ENCODE measurements around the gene ZNRF4. TPM values are rescaled to one million over a fixed set of nuclear protein-coding genes. Genes with fewer than 3 reads are reported as not detected.

Gene ZNRF4
- total RNA-seq, 1 donor from 2014 or later, result not detected

DNA sequence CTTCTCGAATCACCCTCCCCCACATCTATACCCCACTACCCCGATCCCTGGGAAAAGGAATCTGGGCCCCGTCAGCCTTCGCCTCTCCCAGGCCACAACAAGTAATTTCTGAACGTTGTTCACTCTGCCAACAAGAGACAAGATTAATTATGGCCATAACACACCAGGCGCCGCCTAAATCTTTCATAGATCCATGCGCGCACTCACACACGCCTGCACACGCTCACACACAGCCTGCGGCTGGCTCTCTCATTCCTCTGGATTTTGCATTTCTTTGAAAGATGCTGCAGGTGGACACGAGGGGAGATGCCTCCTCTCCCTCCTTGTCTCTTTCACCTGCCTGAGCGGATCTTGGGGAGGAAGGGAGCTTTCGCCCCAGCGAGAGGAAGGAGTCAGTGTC lies 17.1 kb downstream of the ZNRF4 start:
- H3K27ac Mint-ChIP-seq (ENCODE audit: unreplicated experiment), result no peak overlapping the region
- no peaks in the 10 kb centered on the region for H3K4me1 Mint-ChIP-seq (ENCODE audit: unreplicated experiment)
- H3K4me3 Mint-ChIP-seq (ENCODE audit: unreplicated experiment), result no peak overlapping the region

DNA sequence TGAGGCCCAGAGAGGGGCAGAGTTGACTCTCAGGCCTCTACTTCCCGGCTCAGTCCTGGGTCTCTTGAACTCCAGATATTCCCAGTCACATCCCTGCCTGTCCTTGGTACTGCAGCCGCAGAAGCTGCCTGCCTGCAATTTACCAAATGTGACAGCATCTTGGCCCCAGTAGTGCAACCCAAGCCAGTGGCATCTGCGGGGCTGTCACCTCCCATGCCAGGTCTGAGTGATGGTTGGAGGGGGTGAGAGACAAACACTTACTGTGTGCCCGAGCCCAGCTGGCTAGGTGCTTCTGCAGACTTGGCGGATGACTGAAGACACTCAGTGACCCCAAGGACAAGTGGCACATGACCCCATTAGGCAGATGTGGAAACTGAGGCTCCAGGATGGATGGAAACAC lies 18.4 kb downstream of the ZNRF4 start:
- no peaks in the 10 kb centered on the region for H3K36me3 Mint-ChIP-seq (ENCODE audit: low read depth, unreplicated experiment)
- H3K27ac Mint-ChIP-seq (ENCODE audit: unreplicated experiment), result no peak overlapping the region
- H3K27me3 Mint-ChIP-seq (ENCODE audit: unreplicated experiment), result peaks cover 5% of the 10 kb centered on the region
- H3K4me1 Mint-ChIP-seq (ENCODE audit: unreplicated experiment), result no peaks in the 10 kb centered on the region
- no peak overlapping the region for H3K4me3 Mint-ChIP-seq (ENCODE audit: unreplicated experiment)
- DNase-seq (ENCODE audit: low spot score), result no peak
- no peaks in the 10 kb centered on the region for H3K9me3 Mint-ChIP-seq (ENCODE audit: unreplicated experiment)
- TF ChIP-seq, protein P1, sequence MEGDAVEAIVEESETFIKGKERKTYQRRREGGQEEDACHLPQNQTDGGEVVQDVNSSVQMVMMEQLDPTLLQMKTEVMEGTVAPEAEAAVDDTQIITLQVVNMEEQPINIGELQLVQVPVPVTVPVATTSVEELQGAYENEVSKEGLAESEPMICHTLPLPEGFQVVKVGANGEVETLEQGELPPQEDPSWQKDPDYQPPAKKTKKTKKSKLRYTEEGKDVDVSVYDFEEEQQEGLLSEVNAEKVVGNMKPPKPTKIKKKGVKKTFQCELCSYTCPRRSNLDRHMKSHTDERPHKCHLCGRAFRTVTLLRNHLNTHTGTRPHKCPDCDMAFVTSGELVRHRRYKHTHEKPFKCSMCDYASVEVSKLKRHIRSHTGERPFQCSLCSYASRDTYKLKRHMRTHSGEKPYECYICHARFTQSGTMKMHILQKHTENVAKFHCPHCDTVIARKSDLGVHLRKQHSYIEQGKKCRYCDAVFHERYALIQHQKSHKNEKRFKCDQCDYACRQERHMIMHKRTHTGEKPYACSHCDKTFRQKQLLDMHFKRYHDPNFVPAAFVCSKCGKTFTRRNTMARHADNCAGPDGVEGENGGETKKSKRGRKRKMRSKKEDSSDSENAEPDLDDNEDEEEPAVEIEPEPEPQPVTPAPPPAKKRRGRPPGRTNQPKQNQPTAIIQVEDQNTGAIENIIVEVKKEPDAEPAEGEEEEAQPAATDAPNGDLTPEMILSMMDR (IDR thresholded peaks at IDR 0.05; ENCODE audit: unreplicated experiment), result no peak

More for the DNA sequence above, 17.1 kb downstream of the ZNRF4 start:
- Mint-ChIP-seq H3K27me3 (ENCODE audit: unreplicated experiment) (peaks cover 5% of the 10 kb centered on the region), H3K9me3 (ENCODE audit: unreplicated experiment) (no peaks in the 10 kb centered on the region), H3K36me3 (ENCODE audit: low read depth, unreplicated experiment) (no peaks in the 10 kb centered on the region)
- TF ChIP-seq, protein P1 (IDR thresholded peaks at IDR 0.05; ENCODE audit: unreplicated experiment), result no peak
- no peak for DNase-seq (ENCODE audit: low spot score)

DNA sequence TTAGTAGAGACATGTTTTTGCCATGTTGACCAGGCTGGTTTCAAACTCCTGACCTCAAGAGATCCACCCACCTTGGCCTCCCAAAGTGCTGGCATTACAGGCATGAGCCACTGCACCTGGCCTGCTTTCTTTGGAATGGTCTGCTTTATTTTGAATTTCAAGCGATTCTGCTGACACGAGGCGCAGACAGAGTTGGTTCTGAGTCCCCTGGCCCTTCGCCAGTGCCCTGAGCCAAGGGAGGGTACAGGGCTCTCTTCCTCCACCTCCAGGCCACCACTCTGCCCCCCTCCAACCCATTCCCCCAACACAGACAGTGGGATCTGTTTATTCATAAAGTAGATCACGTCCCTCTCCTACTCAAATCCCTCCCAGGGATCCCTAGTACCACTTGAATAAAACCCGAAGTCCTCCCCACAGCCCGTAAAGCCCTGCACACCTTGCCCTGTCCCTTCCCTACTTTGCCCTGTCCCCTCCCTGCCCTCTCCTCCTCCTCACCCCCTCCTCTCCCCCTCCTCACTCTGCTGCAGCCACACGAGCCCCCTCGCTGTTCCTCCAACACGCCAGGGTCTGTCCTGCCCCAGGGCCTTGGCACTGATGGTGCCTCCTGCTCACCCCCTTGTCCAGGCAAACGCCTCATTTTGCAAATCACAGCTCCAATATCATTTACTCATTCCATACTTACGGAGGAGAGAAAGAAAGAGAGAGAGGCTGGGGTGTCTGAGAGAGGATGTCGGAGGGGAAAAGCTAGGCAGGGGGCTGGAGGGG lies 22.4 kb downstream of the ZNRF4 start:
- Mint-ChIP-seq H3K9me3 (ENCODE audit: unreplicated experiment) (no peaks in the 10 kb centered on the region), H3K4me1 (ENCODE audit: unreplicated experiment) (no peaks in the 10 kb centered on the region), H3K27me3 (ENCODE audit: unreplicated experiment) (peaks cover 6% of the 10 kb centered on the region), H3K27ac (ENCODE audit: unreplicated experiment) (no peak overlapping the region), H3K4me3 (ENCODE audit: unreplicated experiment) (no peak overlapping the region), H3K36me3 (ENCODE audit: low read depth, unreplicated experiment) (no peaks in the 10 kb centered on the region)
- DNase-seq (ENCODE audit: low spot score), result no peak
- TF ChIP-seq, protein P1 (IDR thresholded peaks at IDR 0.05; ENCODE audit: unreplicated experiment), result no peak

DNA sequence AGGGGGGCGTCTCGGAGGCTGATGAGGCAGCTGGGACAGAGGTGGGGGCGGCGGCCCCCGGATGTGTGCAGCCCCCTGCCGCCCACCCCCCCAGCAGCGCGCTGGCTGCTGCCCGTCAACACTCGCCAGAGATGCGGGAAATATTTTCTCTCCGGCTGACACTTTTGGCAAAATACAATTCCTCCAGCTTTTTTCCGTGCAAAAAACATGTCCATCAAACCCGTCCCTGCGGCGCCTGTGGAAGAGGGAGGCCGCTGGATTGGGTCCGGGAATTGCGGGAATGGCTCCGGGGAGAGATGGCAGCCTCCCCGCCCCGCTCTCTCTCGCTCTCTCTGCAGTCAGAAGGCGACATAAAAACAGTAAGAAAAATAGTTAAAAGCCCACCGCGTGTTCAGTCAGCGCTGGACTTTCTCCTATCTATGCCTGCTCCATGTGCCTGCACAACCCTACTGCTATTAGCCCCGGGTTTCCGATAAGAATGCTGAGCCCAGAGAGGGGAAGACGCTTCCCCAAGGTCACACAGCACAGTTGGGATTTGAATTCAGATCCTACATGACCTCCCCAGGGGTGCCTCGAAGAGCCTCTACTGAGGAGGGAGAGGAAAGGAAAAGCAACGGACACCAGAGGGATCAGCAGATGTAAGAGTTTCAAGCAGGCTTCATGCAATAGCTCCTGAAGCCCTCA lies 23.2 kb downstream of the ZNRF4 start:
- H3K27me3 Mint-ChIP-seq (ENCODE audit: unreplicated experiment), result peaks cover 6% of the 10 kb centered on the region

More for the DNA sequence above, 23.2 kb downstream of the ZNRF4 start:
- Mint-ChIP-seq H3K27ac (ENCODE audit: unreplicated experiment) (no peak overlapping the region), H3K9me3 (ENCODE audit: unreplicated experiment) (no peaks in the 10 kb centered on the region), H3K4me1 (ENCODE audit: unreplicated experiment) (no peaks in the 10 kb centered on the region), H3K36me3 (ENCODE audit: low read depth, unreplicated experiment) (no peaks in the 10 kb centered on the region), H3K4me3 (ENCODE audit: unreplicated experiment) (no peak overlapping the region)
- no peak for DNase-seq (ENCODE audit: low spot score)
- TF ChIP-seq, protein P1 (IDR thresholded peaks at IDR 0.05; ENCODE audit: unreplicated experiment), result no peak

All from endothelial cell (in vitro differentiated cells).